Epidermal melanocyte (primary cell): ENCODE data around the gene SLC7A5.
"Not testable (repeated sequence)": the region's sequence is repeated elsewhere in the genome, so short reads cannot be mapped to it uniquely, and the experiment has no call there.

Experiments used
- DNase-seq: peaks from one replicate; pipeline ENCODE4 v3.0.0; 2011; ENCODE audit warnings: low spot score; ENCODE audit not compliant: insufficient read length

SLC7A5 gene

DNA sequence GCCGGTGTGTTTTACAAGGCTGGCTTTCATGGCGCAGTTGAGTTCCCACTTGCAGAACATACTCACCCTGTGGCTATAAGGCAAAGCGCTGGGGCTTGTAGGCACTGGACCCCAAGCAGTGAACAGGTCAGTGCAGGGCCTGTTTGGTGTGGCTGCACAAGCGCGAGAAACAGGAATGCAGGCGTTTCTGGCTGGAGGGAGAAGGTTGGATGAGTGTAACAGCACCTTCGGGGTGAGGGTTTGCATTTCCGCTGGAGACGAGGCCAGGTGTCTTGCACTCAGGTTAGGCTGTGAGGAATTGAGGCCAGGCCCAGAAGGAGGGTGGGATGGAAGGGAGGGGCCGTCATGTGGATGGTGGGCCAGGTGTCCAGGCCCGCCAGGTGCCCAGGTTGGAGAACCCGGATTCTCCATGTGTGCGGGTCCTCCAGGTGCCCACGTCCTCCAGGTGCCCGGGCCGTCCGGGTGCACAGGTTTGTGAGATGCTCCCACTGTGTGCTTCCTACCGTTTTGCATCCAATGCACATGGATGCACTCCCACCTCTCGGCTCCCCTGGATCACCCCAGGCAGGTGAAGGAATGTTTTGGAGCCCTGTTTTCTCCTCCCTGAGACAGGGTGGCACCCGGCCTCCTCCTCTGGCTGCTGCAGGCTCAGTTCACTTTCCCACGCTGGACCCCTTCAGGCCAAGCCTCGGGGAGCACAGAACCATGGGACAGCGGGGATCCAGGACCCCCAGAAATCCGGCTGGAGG, 46.0 kb downstream of the SLC7A5 start:
- no peak for DNase-seq

DNA sequence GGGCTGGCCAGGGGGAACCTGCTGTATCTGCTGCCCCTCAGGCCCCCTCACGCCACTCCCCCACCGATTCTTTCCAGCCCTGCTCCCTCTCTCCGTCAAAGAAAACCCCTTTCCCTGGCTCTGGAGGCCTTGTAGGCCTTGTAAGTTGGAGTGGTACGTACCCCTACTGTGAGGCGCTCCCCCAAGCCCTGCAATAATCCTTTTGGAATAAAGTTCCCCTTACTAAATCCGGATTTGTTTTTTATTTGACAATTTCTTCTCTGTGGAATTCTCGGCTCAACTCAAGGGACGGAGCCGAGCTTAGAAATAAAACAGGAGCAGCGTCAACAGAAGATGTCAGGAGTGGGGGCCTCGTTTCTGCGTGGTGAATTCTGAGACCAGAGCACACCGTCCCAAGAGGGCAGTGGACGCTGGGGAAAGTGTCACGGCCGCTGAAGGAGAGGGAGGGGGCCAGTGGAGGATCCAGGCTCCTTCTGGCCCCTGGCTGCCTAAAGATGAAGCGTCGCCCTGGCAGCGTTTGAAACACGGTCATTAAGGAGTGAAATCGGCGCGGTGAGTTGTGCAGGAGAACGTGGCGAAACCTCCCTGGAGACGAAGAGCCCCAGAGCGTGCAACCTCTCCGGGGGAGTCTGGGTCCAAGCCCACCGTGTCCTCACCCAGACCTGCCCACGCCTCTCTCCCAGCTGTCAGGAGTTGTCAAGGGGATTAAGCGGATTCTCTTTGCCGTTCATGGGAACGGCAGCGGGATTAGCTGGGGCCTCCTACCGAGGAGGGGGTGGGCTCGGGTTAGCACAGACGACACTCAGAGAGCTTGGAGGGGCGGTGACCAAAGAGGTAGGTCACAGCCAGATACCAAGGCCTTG, 47.0 kb downstream of the SLC7A5 start:
- DNase-seq = no peak

DNA sequence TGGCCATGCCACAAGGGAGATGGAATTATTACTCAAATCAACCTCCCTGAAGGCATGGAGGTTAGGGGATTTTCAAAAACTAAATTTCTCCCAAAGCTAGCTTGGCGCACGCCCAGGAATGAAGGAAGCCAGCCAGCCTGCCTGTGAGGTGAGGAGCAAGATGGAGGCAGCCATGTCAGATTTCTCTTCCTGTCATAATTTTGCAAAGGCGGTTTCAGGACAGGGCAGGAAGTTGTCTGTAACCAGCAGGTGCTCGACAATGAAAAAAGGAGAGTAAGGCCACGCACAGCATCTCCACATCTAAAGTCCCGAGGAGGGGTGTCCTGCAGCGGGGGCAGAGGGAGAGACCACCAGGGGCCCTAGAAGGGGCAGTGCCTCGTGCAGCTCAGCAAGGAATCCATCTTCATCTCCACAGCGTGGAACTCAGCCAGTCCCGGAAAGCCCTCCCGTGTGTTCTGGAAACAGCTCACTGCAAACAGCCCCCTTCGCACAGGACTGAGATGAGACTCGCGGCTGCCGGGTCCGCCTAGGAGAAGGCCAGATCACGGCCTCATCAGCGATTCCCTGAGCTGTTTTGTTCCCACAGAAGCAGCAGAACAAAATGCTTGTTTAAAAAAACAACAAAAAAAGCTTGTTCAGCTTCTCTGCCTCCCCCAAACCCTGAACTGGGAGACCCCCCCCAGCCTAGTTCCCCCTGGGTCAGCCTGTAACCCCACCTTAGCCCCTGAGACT, 47.8 kb downstream of the SLC7A5 start:
- no peak for DNase-seq

DNA sequence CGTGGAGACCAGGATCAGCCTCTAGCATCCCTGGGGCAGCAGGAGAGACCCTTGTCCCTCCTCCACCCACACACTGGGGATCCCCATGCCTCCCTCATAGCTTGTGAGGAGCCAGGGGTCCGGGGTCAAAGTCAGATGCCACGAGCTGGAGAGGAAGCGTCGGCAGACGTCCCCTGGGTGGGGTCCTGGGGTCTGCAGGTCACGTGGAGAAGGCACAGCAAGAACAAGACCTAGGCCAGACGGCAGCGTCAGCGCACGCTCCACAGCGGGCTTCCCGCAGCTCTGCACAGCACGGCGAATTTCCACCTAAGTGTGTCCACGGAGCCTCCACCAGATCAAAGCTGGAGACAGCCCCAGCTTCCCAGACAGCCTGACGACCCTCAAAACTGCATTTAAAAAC, 49.3 kb downstream of the SLC7A5 start:
- DNase-seq = no peak

DNA sequence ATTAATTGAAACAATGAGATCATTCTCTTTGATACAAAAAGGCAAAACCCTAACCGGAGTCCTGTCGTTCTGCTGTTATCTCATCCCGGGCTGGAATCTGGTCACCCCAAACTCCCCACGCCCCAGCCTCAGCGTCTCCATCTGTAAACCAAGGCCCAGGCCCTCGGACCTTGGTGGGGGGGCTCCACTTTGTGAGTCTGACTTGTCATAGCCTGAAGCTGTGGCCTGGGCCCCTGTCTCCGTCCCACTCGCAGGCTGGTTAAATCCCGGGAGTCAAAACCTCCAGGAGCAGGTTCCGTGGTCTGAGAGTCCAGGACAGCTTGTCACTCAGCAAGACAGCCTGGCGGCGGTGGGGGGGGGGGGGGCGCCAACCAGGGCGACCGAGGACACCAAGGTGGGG, 50.0 kb downstream of the SLC7A5 start:
- DNase-seq = no peak

DNA sequence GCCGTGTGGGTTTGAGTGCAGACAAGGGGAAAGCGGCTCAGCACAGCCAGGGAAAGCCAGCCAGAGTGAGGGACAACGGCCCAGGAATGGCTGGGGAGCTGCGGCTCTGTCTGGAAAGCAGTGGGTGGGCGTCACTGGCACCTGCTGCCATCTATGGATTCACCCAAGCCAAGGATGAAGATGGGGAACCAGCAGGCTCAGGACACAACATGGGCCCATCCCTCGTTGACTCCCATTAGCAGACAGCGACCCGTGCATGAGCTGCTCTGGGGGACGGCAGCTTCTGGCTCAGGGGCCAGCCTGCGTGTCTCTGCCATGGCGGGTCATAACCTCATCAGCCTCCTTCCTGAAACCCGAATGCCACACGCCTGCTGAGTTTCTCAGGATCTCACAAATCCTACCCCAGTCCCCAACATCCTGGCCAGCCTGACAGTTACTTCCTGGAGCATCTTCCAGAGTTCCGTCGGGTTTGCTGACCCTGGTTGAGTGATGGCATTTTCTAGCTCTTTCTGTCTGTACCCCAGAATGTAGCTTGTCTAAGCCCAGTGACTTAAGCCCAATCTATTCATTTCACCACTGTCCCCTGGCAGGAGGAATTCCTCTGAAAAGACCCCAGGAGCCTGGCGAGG, 50.7 kb downstream of the SLC7A5 start:
- no peak for DNase-seq

DNA sequence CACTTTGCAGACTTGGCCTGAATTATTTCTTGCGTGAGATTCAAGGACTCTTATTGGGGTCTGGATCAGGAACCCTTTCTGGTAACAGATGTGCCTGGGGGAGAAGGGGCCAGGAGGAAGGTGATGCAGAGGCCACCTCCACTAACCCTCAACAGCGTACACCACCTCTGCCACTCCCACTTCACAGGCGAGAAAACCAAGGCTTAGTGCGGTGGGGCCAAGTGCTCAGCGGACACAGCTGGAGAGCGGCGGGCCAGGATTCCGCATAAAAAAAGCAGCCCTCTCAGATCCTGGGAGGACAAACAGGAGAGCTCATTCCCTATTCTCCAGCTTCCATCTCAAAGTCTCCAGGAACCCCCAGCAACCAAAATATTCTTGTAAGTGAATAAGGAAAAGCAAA, 51.4 kb downstream of the SLC7A5 start:
- no peak for DNase-seq

DNA sequence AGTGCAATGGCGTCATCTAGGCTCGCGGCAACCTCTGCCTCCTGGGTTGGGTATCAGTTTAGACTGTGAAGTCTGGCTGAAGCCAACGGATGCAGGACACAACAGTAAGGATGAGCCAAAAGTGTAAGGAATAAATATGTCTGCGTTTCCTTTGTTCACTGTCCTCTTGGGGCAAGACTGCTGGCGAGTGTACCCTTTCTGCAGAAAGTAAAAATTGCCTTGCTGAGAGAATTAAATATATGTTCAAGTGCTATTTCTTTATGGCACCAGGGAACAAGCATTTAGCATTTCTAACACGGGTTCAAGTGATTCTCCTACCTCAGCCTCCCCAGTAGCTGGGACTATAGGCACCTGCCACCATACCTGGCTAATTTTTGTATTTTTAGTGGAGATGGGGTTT, 51.9 kb downstream of the SLC7A5 start:
- not testable (repeated sequence) for DNase-seq

DNA sequence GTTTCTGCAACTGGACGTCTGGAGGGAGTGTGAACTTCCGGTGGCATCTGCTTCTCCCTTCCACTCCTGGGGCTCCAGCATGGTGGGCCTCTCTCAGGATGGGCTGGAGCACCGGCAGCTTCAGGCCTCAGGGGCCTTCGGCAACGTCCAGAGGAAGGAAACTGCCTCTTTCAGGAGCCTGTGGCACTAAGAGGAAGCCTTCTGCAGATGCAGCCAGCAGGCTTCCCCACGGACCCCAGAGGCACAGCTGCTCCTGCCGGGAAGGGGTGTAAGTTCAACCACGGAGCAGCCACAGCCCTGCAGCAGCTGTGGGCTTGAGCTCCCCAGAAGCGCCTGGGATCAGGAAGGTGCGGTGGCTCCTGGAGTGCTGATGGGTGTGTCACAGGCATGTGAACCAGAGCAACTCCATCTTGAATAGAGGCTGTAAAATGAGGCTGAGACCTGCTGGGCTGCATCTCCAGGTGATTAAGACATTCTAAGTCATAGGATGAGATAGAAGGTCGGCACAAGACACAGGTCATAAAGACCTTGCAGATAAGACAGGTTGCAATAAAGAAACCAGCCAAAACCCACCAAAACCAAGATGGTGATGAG, 52.7 kb downstream of the SLC7A5 start:
- no peak for DNase-seq

DNA sequence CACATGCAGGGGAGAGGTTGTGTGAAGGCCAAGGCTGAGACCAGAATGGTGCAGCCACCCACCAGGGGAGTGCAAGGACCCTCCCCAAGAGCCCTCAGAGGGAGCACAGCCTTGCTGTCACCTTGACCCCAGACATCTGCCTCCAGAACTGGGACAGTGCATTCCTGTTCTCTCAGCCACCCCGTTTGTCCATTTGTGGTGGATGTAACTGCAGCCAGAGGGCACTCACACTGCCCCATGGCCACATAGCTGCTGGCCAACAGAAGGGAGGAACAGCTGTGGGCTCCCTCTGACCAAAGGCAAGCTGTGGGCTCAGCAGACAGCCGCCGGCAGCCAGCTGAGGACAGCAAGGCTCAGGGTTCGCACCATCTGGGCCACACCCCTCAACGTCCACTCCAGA, 53.7 kb downstream of the SLC7A5 start:
- no peak for DNase-seq

DNA sequence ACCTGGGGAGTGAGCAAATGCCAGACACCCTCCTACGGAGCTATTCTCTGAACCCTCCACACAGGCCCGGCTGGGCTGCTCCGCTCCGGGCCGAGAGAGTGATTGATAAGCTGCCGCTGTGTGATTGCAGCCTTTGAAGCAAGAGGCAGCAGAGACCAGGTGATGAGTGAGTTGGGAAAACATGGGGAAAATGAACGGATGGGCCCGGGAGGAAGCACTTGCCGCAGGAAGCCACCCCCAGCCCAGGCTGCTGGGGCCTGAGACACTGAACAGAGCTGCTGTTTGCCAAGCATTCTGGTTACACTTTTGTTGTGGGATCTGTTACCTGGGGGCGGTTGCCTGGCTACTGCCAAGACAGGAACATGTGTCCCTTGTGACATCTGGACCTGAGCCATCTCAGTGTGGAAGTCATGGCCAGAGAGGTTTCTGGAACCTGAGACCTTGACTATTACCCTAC, 57.1 kb downstream of the SLC7A5 start:
- no peak for DNase-seq

DNA sequence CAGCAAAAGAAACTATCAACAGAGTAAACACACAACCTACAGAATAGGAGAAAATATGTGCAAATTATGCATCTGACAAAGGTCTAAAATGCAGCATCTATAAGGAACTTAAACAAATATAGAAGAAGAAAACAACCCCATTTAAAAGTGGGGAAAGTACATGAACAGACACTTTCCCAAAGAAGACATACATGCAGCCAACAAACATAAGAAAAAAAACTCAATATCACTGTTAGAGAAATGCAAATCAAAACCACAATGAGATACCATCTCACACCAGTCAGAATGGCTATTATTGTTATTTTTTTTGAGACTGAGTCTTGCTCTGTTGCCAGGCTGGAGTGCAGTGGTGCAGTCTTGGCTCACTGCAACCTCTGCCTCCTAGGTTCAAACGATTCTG, 57.9 kb downstream of the SLC7A5 start:
- not testable (repeated sequence) for DNase-seq

DNA sequence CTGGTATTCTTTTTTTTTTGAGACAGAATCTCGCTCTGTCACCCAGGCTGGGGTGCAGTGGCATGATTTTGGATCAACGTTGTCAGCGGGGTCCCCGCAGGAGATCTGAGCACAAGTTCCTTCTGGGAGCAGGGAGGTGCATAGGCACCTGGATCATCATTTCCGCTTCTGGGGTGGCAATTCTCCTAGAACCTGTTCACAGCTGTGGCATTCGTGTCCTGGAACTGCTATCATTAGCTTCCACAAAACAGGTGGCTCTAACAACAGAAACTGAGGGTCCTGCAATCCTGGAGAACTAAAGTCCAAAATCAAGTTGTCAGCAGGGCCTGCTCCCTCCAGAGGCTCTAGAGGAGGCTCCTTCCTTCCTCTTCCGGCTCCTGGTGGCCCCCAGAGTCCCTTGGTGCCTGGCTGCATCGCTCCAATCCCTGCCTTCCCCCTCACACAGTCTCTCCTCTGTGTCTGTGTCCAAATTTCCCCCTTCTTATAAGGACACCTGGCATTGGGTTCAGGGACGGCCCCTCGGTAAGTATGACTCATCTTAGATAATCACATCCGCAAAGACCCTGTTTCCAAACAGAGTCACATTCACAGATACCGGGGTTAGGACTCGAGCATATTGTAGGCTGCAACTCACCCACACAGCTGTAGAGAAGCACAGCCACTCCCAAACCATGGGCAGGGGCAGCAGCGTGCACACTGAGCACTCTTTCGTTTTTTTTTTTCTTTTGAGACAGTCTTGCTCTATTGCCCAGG, 60.0 kb downstream of the SLC7A5 start:
- DNase-seq = no peak

DNA sequence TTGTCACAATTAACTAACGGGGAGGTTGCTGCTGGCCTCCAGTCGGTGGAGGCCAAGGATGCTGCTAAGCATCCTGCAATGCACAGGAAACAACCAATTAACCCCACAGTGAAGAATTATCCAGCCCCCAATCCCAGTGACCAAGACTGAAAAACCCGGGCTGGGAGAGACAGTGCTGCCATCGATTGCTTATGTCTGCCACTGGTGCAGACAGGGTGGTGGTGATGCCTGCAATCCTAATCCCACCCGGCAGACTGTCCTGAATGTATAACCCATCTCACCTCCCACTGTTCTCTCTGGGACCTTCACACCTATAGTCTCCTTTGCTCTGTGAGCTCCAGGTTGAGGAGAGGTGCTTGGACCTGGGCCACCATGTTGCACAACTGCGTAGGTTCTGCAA, 61.2 kb downstream of the SLC7A5 start:
- DNase-seq = no peak

DNA sequence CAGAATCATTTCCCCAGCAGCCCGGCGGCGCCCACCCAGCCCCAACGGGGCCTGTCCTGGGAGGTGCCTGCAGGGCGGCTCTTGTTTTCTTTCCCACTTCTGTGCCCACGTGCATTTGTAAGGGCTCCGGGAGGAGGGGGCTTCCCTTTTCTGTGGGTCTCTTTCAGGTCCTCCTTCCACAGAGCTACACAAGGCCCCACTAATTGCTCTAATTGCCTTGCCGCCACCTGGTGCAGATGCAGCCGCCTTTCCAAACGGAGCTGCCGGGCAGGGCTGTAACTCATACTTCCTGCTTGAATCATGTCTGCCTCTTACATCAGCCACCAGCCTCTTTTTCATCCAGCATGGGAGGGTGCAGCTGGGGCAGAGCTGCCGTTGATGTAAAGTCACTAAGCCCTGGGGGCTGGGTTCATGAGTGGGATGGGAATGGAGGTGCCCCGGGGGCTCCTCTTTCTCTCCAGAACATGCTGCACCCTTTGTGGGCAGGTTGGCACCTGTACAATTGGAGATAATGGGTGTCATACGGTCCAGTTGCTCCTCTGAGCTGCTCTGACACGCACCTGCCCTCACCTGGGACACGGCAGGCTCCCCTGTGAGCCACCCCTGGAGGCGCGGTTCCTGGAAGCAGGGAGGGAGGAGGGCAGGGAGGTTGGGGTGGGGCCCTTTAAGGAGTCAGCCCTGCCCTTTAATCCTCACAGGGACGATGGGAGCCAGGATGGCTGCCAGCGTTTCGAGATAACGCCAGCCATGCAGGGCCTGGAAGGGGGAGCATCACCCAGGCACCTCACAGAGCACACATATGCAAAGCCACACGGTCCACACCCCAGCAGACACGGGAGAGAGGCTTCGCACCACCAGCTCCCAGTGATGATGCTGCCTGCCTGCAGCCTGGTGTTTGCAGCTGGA, 62.4 kb downstream of the SLC7A5 start:
- DNase-seq = peak; percentile 51

DNA sequence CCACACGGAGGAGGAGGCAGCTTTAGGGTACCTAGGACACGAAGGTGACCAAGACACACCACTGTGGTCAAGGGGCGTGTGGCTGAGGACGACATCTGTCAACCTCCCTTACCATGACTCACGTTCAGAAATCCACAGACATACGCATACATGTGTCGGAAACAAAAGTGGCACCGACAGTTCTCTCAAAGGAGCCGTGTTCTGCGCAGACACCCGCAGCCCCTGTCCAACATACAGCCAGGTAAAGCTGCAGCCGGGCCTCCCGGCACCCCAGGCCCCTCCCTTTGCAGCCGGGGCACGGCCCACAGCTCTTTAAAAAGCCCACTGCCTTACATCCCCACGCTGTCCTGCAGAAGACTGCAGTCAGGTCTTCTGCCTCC, 63.1 kb downstream of the SLC7A5 start:
- DNase-seq = no peak

DNA sequence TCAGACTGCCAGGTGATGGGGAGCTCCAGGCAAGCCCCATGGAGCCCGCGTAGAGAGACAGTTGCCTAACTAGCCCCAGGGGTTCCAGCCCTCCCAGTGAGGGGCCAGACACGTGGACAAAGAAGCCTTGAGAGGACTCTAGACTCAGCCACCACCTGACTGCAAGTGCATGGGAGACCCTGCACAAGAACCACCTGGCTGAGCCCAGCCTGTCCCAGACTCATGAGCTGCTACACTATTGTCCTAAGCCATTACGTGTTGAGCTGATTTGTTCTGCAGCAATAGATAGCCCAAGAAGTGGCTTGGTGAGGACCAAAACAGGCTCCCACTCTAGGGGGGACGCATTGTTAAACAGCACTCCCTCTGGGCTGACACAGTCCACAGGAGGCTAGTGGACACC, 65.9 kb downstream of the SLC7A5 start:
- no peak for DNase-seq

DNA sequence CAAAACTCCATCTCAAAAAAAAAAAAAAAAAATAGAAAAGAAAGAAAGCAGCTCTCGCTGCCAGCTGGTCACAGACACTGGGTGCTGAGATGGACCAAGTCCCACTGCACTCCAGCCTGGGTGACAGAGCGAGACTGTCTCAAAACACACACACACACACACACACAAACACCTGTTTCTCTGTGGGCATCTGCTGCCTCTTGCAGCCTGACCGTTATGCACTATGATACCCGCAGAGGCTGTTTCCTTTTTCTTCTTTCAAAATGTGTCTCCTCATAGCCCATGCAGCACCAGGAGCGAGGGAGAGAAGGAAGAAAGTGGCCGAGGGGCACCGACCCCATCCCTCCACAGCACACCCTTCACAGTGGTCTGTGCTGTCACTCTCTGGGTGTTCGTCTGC, 66.6 kb downstream of the SLC7A5 start:
- DNase-seq = no peak

DNA sequence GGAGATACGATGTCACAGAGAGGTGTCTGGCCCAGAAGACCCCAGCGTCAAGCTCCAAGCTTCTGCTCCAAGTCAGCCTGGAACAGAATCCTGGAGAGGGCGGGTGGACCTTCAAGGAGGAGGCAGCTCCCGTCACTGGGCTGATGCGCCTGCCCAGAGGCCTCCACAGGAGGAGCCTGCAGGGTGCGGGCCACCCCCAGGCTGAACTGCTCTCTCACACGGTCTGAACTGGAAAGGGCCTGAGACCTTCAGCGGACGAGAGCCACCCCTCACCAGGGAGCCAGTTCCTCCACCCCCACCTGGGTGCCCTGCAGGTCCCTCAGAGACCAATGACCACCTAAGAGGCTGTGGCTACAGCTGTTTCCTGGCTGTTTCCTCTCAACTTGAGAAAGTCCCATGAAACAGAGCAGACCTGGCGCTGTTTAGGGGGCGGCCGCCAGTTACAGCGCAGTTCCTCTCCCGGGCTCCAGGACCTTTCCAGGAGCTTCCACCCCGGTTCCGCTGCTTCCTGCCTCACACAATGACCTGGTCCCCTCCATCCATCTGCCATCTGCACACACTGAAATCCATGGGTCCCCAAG, 67.5 kb downstream of the SLC7A5 start:
- DNase-seq = no peak
